ENCODE measurements around the gene NAT9. TPM values are rescaled to one million over a fixed set of nuclear protein-coding genes. Genes with fewer than 3 reads are reported as not detected.

NAT9 gene
- total and polyA plus RNA-seq, 2 of the 4 experiments (the other 2 are of a cell fraction): 48.9 to 62.0 TPM

- TF ChIP-seq, protein P1, sequence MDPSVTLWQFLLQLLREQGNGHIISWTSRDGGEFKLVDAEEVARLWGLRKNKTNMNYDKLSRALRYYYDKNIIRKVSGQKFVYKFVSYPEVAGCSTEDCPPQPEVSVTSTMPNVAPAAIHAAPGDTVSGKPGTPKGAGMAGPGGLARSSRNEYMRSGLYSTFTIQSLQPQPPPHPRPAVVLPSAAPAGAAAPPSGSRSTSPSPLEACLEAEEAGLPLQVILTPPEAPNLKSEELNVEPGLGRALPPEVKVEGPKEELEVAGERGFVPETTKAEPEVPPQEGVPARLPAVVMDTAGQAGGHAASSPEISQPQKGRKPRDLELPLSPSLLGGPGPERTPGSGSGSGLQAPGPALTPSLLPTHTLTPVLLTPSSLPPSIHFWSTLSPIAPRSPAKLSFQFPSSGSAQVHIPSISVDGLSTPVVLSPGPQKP (IDR thresholded peaks at IDR 0.05; ENCODE audit: borderline replicate concordance, low read depth, low read length): no peak
- no peak for TF ChIP-seq POLR2A (IDR thresholded peaks at IDR 0.05; ENCODE audit: low read depth, low read length)
These were observed 36.2 kb upstream of the NAT9 start (continued) for GRCh38 chr17:74812109-74813009.

All from IMR-90 (cell line).